HG02970 (cell line): ENCODE measurements around the gene E2F4.

Experiments used
- ATAC-seq: cut with Tn5 transposase; IDR thresholded peaks from one replicate; pipeline ENCODE4 v1.9.1; 2021; ENCODE audit warnings: mild to moderate bottlenecking, moderate library complexity, moderate number of reproducible peaks; ENCODE audit not compliant: unreplicated experiment, low FRiP score

The E2F4 gene

DNA sequence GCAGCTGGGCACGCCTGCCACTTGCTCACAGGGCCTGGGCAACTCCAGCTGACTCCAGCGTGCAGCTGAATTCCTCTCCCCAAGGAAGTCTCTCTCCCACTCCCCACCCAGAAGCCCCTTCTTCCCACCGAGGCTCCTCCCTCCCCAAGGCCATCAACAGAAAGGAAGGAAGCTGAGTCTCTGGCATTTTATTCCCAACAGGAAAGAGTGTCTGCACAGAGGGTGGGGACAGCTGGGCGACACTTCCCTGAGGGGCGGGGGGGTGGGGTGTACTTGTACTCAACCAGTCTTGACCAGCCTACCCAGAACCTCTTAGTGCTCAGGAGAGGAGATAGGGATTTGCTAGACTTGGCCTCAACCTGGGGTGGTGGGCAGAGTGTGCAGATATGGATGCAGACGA, 1.9 kb upstream of the E2F4 start, which contains the start of gene EXOC3L1:
EXOC3L1 (minus strand) TSS at position 96 of the 400 bp plus-strand sequence. CDS start 460 bp downstream, outside the sequence.
- no peak for ATAC-seq

DNA sequence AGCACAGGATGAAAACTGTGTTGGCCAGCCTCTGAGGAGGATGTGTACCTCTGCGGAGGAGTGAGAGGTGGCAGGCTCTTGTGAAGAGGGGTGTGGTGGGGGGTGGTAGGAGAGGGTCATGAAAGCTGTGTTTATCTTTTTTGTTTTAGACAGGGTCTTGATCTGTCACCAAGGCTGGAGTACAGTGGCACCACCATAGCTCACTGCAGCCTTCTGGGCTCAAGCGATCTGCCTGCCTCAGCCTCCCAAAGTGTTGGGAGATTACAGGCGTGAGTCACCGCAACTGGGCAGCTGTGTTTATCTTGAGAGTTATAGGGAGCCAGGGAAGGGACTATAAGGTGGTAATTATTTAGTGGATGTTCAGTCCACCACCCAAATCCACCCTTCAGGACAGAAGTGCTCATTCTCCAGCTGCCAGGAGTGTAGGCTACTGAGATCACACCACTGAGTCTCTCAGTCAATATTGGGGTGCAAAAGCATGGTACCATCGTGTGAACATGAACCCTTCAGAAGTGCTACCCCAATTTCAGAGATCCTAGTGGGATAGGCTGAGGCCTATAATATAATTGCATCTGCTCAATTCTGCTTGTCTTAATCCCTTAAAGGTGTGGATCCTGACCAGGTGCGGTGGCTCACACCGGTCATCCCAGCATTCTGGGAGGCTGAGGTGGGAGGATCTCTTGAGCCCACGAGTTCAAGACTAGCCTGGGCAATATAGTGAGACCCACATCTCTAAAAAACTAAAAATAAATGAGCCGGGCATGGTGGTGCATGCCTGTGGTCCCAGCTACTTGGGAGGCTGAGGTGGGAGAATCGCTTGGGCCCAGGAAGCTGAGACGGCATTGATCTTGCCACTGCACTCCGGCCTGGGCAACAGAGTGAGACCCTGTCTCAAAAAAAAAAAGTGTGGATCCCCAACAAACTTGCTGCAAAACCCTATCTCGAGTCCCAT, 1.2 kb upstream of the E2F4 start:
- no peak for ATAC-seq

DNA sequence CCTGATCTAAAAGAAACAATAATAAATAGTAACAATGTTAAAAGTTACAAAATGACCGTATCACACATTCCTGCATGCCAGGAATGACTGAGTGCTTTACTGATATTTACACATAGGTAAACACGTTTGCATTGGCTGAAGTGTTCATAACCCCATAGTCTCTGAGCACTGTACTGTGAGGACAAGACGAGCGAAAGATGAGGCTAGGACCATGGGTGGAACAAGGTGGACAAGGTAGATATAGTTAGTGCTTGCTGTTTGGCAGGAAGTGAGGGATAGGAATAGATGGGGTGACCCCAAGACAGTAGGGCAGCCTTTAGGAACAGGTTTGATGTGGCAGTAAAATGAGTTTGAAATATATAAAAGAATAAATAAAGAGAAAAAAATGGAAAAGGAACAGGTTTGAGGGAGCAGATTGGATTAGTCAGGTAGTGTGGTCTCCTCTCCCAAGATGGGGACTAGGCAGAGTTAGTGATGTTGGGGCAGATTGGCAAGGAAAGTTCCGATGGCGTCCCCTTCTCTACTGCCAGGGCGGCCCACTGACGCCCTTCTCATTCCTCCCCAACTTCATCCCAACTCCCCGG, 452 bp upstream of the E2F4 start:
- no peak for ATAC-seq

DNA sequence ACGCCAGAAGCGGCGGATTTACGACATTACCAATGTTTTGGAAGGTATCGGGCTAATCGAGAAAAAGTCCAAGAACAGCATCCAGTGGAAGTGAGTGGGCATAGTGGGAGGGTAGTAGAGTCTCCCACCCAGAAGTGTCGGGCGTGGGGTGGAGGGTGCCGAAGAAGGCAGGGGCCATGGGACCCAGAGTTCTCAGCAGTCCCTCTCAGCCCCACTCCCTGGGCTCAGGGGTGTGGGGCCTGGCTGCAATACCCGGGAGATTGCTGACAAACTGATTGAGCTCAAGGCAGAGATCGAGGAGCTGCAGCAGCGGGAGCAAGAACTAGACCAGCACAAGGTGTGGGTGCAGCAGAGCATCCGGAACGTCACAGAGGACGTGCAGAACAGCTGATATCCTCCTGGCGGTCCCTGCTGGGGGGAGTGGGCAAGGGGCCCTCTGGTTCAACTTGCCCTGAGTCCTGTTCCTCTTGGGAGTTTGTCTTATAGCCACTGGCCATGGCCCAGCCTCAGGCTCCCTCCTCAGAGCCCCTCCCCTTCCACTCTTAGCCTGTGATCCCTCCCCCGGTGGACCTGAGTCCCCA, 916 bp downstream of the E2F4 start:
- ATAC-seq, result no peak

DNA sequence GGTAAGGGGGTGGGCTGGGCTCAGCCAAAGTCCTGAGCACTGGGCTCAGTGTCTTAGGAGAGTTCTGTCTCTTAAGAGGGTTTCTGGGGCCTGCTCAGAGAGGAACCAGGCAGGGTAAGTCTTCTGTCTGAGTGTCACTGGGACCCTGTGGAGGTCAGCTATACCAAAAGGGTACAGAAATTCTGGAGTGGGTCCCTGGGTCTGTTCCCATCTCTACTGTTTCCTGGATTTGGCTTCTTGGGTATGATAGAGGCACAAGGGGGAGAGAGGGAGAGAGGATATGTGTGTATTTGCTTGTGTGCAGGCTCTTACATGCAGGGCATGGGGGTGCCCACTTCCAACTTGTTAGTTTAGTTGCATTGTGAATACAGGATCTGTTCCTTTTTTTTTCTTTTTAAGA, 1.6 kb downstream of the E2F4 start:
- ATAC-seq, result no peak

DNA sequence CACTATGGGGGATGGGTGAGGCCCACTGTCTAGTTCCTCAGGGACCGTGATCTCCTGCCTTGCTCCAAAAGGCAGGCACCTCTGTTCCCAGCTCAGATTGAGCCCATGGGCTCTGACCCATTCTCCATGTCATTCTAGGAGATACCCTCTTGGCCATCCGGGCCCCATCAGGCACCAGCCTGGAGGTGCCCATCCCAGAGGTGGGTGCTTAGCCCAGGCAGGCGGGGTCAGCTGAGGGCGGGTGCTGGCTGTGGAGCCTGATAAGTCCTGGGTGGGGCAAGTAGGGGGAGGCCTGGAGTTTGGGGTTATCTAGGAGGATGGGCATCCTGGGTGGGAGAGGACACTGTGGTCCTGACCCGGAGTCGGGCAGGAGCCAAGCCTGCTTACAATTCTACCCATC, 2.3 kb downstream of the E2F4 start:
- no peak for ATAC-seq

DNA sequence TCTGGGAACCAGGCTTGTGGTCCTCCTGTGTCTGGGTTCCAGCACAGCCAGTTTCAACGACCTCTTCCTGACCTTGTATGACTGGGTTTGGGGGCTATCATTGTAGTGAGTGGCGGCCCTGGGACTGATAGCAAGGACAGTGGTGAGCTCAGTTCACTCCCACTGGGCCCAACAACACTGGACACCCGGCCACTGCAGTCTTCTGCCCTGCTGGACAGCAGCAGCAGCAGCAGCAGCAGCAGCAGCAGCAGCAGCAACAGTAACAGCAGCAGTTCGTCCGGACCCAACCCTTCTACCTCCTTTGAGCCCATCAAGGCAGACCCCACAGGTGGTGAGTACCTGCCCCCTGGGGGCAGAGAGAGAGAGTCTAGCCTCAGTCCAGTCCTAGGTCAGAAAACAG, 3.7 kb downstream of the E2F4 start:
- ATAC-seq, result no peak

DNA sequence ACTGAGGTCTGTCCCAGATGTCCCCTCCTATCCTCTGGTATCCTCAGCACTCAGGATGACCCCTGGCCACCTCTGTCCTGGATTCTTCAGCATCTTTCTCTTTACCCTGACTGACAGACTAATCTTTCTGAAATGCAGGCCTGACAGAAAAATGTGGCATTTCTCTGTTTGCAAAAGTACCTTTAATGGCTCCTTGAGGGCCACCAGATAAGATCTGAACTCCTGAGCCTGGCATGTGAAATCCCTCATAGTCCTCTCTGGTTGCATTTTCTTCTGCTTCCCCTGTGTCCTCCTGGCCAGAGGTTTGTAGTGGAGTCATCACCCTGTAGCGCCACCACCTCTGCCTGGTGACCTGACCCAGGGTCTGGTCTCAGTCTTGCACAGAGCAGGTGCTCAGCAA, 4.9 kb downstream of the E2F4 start:
- ATAC-seq, result no peak

DNA sequence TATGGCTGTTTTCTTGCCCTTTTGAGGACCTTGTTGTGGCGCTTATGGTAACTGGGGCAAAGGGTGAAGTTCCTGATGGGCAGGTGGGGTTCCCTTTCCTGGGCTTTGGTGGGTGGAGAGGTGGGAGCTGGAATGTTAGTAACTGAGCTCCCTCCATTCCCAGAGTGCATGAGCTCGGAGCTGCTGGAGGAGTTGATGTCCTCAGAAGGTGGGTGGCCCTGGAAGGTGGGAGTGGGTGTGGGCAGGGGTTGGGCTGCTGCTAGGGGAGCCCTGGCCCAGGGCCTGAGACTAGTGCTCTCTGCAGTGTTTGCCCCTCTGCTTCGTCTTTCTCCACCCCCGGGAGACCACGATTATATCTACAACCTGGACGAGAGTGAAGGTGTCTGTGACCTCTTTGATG, 5.7 kb downstream of the E2F4 start:
- ATAC-seq, result no peak

DNA sequence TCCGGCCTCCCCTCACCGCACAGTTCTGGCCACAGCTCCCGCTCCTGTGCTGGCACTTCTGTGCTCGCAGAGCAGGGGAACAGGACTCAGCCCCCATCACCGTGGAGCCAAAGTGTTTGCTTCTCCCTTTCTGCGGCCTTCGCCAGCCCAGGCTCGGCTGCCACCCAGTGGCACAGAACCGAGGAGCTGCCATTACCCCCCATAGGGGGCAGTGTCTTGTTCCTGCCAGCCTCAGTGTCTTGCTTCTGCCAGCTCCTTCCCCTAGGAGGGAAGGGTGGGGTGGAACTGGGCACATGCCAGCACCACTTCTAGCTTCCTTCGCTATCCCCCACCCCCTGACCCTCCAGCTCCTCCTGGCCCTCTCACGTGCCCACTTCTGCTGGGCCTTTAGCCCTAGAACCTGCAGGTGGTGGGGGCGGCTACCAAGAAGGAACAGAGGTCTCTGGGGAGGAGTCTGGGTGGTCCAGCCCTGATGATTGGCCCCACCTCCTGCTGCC, 6.3 kb downstream of the E2F4 start:
- ATAC-seq, result no peak

DNA sequence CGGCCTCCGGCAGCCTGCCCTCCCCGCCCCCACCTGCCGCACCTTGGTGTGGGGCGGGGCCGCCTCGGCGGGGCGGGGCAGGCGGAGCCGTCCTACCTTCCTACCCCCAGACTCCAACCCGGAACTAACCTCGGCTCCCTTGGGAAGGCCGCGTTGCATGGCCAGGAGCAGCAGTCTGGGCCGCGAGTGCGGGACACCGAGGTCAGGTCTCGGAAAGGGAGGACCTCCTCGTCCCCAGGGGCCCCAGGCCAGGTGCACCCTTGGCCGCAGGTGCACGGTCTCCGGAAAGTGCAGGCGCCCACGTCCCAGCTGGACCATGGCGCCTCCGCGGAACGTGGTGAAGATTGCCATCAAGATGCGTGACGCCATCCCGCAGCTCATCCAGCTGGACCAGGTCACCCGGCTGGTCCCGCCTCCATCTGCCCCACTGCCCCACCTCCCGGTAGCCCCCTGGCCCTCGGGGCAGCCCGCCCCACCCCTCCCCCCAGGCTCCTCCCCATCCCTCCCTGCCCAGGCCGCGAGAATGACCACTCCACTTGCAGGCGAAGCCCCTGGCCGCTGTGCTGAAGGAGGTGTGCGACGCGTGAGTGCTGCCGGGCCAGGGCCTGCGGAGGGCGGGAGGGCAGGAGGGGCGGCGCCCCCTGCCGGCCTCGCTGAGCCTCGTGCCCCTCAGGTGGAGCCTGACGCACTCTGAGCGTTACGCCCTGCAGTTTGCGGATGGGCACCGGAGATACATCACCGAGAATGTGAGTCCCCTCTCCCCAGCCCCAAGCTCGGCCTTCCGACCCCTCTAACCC, 7.3 kb downstream of the E2F4 start, which contains the start of gene ELMO3:
ELMO3 (plus strand) TSS at position 121 of the 797 bp plus-strand sequence; CDS start at position 317, 196 bp downstream.
- no peak for ATAC-seq

DNA sequence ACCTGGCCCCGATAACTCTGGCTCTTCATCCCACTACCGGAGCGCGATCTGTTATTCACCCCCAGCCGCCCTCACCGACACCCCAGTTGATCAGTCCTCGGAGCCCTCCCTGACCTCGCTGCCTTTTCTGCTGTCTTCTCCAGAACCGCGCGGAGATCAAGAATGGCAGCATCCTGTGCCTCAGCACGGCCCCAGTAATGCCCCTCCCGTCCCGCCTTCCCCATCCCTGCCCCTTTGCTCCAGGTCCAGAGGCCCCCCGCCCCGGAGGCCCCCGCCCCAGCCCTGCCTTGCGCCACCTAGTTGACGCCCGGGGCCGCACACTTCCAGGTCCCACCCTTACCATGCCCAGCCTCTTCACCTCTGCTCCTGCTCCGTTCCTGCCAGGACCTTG, 7.8 kb downstream of the E2F4 start:
- ATAC-seq, result no peak

DNA sequence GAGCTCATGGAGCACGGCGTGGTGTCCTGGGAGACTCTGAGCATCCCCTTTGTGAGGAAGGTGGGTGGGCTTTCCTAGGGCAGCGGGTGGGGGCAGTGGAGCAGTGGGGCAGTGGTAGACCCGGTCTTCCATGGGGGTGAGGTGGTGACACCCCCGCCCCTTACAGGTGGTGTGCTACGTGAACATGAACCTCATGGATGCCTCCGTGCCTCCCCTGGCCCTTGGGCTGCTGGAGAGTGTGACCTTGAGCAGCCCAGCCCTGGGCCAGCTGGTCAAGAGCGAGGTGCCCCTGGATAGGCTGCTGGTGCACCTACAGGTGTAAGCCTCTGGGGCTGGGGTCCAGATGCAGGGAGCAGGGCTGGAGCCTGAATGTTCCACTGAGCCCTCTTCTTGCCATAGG, 8.5 kb downstream of the E2F4 start:
- ATAC-seq, result no peak

DNA sequence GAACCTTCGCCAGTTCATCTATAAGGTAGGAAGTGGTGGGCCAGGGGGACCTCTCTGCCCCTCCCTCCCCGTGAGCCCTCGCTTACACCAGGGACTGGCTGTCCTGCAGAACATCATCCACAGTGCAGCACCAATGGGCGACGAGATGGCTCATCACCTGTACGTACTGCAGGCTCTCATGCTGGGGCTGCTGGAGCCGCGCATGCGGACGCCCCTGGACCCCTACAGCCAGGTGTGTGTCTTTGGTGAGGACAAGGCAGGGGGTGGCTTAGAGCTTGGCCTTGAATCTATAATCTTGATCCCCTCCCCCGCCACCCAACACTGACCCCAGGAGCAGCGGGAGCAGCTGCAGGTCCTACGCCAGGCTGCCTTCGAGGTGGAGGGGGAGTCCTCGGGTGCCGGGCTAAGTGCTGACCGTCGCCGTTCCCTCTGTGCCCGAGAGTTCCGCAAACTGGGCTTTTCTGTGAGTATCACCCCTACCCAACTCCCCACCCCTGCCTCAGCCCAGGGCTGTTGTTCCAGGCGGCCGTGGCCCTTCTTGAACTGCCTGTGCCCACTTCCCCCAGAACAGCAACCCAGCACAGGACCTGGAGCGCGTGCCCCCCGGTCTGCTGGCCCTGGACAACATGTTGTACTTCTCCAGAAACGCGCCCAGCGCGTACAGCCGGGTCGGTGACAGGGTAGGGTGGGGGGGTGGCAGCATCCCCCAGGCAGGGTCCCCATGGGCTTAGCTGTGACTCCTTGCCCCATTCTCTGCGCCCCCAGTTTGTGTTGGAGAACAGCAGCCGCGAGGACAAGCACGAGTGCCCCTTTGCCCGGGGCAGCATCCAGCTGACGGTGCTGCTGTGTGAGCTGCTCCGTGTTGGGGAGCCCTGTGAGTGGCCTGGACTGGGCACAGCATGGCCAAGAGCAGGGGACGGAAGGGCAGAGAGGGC, 9.7 kb downstream of the E2F4 start:
- ATAC-seq, result no peak

DNA sequence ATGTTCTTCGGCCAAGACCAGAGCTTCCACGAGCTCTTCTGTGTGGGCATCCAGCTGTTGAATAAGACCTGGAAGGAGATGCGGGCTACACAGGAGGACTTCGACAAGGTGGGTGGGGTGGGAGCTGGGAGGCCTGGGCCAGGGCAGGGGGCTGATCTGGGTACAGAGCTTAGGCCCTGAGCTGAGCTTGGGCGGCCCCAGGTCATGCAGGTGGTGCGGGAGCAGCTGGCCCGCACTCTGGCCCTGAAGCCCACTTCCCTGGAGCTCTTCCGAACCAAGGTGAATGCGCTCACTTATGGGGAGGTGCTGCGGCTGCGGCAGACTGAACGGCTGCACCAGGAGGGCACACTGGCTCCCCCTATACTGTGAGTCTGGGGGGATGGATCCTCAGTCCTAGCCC, 10.5 kb downstream of the E2F4 start:
- no peak for ATAC-seq

DNA sequence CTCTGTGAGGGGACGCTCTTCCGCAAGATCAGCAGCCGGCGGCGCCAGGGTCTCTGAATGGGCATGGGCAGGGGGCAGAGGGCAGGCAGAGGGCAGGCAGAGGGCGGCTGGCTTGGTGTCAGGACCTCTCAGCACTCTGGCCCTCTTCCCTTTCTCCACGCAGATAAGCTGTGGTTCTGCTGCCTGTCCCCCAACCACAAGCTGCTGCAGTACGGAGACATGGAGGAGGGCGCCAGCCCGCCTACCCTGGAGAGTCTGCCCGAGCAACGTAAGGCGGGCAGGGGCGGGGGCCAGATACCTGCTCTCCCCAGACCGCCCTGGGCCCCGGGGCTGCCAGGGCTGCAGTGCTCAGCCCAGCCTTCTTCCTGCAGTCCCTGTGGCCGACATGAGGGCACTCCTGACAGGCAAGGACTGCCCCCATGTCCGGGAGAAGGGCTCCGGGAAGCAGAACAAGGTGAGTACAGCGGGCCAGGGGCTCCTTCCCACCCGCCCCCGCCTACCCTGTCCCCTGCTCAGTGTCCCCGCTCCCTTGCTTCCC, 11.1 kb downstream of the E2F4 start:
- ATAC-seq, result no peak

DNA sequence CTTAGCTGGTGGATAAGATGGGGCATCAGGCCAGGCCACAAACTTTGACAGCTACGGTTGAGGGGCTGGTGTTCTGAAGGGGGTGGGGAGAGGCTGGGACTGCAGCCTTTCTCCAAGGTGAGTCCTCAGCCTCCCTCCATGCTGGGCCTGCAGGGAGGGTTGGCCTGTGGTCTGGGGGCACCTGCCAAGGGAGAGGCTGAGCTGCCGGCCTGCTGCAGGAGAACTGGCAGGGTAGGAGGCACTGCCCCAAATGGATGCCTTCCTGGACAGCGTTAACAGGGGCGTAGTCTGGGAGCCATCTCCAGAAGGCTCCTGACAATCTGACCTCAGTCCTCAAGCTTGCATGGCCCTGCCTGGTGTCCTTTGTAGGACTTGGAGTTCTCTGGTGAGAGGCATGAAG, 12.1 kb downstream of the E2F4 start:
- no peak for ATAC-seq

DNA sequence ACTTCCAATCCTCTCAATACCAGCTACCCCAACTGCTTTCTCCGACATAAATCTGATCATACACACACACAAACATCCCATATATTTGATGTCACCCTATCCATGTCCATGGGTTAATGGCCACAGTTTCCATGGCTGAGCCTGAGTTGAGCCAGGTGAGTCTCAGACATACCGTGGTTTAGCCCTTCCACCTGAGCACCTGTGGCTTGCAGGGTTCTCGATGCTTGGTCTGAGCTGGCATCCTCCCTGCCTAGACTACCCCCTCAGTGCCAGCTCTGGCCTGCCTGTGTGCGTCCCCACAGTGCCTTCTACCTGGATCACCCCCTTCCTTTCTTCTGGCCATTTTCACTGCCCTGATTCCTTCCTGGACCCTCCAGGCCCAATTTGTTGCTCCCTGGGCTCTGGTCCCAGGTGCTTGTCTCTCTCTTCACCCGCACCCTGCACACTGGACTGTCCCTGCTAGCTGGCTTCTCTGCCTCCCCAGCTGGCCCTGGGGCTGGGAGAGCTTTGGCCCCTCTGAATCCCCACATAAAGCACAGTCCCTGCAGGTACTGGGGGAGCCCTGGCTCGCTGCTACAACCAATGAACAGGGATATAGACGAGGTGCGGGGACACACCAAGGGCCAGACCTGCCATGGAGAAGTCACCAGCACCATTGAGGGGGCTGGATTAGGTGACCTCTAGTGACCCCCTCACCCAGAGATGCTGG, 14.3 kb downstream of the E2F4 start:
- ATAC-seq, result no peak

DNA sequence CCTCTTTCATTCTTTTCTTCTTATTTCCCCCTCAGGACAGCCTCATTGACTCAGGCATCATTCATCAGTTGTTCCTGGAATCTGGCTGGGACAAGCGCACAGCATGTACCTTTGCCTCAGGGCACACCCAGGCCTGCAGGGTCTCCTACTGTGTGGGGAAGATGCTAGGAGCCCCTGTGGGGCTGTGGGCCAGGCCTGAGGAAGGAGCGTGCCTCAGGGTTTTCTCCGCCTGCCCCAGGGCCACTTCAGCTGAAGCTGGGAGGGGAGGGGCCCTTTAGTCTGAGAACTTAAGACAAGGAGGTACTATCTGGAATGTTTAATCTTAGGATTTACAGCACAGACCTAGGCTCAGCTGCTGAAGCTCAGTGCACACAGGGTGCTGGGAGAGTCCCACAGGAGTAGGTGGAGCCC, 14.9 kb downstream of the E2F4 start:
- ATAC-seq, result no peak
